Smooth muscle cell of the brain vasculature (primary cell): Measurements from ENCODE around the gene PKD1L1.
"Not testable (repeated sequence)": the region's sequence is repeated elsewhere in the genome, so short reads cannot be mapped to it uniquely, and the experiment has no call there.

Experiments used
- DNase-seq: peaks from one replicate; pipeline ENCODE4 v3.0.0-alpha.2; 2012; ENCODE audit warnings: low read depth, low spot score

Gene PKD1L1

DNA sequence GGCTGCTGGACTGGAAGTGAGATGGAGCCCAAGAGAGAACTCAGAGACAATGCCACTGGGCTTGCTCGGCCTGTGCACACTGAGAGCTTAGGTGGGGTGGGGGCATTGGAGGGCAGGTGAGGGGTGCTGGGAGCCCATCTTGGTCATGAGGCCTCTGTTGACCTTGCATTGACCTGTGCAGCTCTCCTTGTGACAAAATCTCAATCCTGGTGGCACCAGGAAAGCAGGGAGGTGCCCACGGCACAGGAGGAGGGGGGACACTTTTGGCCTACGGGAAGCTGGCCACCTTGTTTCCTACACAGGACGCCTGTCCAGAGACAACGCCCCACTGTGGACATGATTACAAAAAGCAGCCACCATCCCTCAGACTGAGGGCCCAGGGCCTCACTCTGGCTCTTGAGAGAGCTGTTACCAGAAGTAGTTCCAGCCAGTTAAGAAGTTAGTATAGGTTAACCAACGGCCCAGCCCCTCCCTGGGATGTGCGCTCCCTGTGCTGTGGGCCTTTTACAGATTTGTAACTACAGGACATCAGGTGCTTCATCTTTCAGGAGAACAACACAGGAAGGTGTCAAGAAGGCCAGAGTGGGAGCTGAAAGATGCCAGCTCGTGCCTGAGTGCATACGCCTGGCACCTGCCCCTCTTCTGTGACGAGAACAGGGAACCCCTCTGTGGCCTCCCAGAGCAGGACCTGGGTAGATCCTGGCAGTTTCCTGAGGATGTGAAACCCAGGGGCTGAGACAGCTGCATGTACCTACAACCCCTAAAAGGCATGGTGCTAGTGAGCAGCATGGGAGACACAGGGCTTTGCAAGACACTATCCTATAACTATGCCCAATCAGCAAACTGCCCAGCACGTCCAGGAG is 10.3 kb downstream of the PKD1L1 start:
- no peak for DNase-seq

GRCh38 chr7:47937065-47937687 is 11.1 kb downstream of the PKD1L1 start:
- DNase-seq = no peak

DNA sequence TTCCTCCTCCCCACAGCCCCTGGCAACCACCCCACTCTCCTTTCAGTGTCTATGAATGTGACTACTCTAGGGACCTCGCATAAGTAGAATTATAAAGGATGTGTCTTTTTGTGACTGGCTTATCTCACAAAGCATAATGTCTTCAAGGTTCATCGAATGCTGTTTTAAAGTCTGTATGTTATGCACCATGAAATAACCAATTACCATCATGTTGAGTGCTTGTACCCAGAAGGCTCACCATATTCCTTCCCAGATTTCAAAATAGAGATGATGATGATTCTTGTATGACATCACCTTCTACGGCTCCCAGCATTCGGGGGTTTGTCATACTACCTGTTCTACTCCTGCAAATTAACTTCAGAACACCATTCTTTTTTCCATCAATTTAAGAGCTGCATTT is 11.9 kb downstream of the PKD1L1 start:
- DNase-seq = no peak

DNA sequence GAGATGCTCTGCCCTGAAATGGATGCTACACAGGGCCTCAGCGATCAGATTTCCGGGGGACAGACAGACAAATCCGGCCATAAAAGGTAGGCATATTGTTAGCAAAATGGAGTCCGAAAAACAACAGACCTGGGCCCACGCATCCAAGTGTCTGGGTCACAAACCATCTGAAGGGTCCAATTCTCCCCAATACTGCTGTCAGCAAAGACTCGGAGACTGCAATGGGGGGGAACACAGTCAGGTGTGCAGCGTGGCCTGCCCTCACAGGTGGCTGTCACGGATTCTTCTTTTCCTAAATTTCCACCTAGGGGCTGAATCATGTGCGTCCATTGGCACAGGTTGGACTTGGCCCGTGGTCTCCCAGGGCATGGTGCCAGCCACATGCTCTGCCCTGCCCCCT is 12.9 kb downstream of the PKD1L1 start:
- DNase-seq = no peak

- DNase-seq = no peak
Measured at GRCh38 chr7:47934831-47935230, 13.4 kb downstream of the PKD1L1 start.

- DNase-seq = no peak
Measured at GRCh38 chr7:47933215-47933614, 15.1 kb downstream of the PKD1L1 start.

GRCh38 chr7:47932466-47933037 is 15.7 kb downstream of the PKD1L1 start:
- no peak for DNase-seq

DNA sequence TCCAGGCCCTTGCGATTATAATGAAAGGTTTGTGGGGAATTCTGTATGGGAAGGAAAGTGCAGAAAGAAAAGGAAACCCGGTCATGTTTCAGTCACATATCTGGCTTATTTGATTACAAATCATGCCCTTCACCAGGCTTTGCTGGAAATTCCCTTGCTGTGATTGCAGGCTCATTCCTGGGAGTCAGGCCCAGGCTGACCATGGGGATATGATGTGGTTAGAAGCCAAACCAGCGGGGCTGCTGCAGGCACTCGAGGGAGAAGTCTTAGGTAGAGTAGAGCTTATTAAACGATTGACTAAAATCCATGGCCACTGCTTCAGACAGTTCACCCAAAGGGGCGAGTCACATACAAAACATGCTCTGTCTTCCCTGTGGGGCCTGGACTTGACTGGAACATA is 16.2 kb downstream of the PKD1L1 start:
- no peak for DNase-seq

DNA sequence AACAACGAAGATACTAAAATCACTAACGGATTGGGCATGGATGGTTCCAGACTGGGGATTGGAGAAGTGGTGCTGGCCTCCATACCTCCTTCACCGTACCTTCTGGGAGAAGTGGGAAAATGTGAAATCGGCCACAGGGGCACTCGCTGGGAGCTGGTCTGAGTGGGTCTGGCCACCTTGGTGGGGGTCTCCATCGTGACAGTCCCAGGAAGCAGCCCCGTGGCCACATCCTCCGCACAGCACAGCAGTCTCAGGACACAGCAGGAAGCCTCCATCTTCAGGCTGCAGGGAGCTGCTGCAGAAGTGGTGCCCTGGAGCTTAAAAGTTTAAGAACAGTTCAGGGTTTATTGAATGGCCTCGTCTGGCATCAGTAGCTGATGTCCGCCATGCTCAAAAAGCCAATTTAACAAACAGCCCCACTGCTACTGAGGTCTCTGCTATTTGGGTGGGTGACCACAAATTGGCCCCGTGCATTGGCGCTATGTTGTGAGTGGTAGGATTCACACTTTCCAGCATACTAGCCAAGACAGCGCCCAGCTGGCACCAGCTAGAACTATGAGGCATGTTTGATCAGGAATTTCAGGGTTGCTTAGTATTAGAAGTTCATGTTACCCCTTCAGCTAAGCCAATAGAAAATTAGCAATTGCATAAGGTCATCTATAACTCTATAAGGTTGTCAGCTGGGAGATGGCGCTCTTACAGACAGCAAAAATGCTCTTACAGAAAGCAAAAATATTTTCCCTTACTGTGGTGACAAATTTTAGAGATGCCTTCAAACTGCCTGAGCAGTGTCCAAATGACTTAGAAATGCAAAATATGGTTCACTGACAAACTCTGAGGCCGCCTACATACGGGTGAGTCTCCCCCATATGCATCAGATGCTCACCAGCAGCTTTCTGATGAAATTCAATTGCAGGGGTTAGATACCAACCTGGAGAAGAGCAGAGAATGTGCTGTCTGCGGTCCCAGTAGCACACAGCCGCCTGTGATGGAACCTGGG is 17.0 kb downstream of the PKD1L1 start:
- DNase-seq = no peak

DNA sequence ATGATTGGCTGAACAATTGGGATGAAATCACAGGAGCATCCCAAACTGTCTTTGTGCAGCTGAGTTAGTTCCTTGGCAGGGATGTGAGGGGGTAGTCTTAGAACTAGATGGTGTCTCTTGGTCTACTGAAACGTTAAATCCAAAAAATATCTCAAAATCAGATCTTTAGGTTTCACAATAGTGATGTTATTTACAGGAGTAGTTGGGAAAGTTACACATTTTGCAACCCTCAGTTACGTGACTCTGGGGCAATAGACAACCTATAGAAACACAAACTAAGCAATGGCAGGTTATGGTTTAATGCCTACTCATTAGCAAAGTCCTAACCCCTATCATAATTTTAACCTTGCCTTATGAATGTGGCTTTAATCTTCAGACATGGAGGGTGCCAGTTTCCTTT is 24.0 kb downstream of the PKD1L1 start:
- no peak for DNase-seq

DNA sequence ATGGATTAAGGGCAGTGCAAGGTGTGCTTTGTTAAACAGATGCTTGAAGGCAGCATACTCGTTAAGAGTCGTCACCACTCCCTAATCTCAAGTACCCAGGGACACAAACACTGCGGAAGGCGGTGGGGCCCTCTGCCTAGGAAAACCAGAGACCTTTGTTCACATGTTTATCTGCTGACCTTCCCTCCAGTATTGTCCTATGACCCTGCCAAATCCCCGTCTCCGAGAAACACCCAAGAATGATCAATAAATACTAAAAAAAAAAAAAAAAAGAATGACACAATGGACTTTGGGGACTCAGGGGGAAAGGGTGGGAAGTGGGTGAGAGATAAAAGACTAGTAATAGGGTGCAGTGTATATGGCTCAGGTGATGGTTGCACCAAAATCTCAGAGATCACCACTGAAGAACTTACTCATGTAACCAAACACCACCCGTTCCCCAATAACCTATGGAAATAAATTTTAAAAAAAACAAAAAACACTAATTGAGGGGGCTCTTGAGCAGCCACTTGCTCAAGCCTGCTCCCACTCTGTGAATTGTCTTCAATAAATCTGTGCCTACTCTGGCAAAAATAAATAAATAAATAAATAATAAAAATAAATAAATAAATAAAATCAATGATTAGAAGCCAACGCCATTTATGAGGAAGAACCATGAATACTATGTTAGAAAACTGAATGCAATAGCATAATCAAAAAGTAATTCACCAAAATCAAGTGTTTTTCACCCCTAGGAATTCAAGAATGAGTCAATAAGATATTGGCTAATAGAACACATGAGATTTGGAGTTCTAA is 25.0 kb downstream of the PKD1L1 start:
- DNase-seq = not testable (repeated sequence)

DNA sequence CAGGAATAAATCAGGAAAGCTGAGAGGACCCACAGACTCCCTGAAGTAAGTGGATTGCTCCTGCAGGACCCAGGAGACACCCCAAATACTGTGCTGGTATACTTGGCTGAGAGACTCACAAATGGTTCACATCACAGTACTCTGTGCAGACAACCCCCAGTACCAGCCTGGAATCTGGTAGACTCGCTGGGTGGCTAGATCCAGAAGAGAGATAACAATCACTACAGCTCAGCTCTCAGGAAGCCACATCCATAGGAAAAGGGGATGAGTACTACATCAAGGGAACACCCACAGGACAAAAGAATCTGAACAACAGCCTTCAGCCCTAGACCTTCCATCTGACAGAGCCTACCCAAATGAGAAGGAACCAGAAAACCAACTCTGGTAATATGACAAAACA is 31.8 kb downstream of the PKD1L1 start:
- not testable (repeated sequence) for DNase-seq

DNA sequence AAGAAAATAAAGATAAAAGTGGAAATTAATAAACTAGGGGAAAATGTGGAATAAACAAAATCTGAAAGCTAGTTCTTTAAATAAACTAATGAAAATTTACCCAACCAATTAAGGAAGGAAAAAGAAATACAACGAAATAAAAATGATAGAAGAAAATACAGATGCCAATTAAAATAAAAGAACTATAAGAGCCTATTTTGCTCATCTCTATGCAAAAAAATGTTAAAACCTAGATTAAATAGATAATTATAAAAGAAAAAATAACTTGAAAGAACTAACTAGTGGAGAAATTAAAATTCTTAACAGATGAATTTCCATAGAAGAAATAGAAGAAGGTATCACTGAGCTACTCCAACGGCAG is 32.7 kb downstream of the PKD1L1 start:
- no peak for DNase-seq

DNA sequence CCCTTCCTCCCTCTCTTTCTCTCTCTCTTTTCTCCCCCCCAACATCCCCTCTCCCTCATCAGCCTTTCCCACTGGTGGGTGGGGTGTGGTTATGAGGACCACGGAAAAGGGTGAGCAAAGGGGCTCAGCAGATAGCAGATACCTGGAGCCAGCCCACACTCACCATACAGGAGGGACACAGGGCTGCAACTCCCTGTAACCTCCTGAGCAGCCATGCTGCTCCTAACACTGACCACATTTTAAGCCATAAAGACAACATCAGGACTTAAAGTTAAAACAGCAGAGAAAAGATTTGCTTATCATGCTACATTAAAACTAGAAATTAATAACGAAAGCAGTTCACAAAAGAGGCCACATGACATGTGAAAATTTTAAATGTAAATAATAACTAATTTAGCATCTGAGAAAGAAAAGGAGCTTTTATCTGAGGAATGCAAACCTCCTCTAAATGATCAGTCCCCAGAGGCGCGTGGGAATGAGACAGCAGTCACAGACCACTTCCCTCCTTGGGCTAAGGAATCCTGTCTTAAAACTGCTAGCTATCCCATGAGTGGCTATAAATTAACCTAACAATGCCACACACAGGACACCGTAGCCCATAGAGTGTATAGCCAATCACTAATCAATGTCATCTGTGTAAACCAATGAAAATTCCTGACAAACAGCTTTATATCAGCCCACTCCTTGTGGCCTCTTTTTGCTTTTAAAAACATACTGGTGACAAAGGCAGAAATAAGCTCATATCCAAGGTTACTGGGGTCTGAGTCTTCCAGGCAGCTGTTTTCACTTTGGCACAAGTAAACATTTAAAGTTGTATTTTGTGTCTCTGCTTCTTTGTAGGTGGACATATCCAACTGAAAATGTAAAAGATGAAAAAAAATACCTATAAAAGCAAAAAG is 33.3 kb downstream of the PKD1L1 start:
- no peak for DNase-seq

DNA sequence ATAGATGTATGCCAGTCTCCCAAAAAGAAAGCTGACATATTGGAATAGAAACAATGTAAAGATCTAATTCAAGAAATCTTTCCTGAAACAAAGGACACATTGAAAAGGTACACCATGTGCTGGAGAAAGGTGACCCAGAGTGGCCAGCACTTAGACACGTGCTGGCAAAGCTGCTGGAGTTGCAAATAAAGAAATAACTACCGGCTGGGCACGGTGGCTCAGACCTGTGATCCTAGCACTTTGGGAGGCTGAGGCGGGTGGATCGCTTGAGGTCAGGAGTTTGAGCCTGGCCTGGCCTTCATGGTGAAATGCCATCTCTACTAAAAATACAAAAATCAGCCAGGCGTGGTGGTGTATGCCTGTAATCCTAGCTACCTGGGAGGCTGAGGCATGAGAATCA is 35.9 kb downstream of the PKD1L1 start:
- no peak for DNase-seq

GRCh38 chr7:47908720-47909119 is 39.5 kb downstream of the PKD1L1 start:
- no peak for DNase-seq

- DNase-seq = no peak
Measured at GRCh38 chr7:47907981-47908616, 40.2 kb downstream of the PKD1L1 start.

- DNase-seq = no peak
Measured at GRCh38 chr7:47906883-47907282, 41.4 kb downstream of the PKD1L1 start.
